Panc1 (cell line): ENCODE measurements around the gene SDCBP2.

Source experiments
- POLR2AphosphoS5 ChIP-seq: IDR thresholded peaks from 2 replicates; pipeline ENCODE4 v1.6.1; 2012; ENCODE audit warnings: mild to moderate bottlenecking, low read depth, low read length, moderate library complexity
- TCF7L2 ChIP-seq: IDR thresholded peaks from 2 replicates; pipeline ENCODE4 v1.6.1; 2011; ENCODE audit warnings: mild to moderate bottlenecking, low read depth, low read length, inconsistent platforms
- TF ChIP-seq, protein P1 (sequence below): fragments of 450-650 bp; IDR thresholded peaks from 2 replicates; pipeline ENCODE4 v1.5.1; 2017; ENCODE audit warnings: mild to moderate bottlenecking
- TF ChIP-seq, protein P2 (sequence below), 2 experiments: IDR thresholded peaks; 2 replicates each; pipeline ENCODE4 v1.6.1; 2011 to 2012; ENCODE audit warnings: low read depth in 2 of 2, control low read depth in 1 of 2, low read length in 1 of 2, mild to moderate bottlenecking in 1 of 2, moderate library complexity in 1 of 2; ENCODE audit not compliant: insufficient read depth in 1 of 2

DNA sequence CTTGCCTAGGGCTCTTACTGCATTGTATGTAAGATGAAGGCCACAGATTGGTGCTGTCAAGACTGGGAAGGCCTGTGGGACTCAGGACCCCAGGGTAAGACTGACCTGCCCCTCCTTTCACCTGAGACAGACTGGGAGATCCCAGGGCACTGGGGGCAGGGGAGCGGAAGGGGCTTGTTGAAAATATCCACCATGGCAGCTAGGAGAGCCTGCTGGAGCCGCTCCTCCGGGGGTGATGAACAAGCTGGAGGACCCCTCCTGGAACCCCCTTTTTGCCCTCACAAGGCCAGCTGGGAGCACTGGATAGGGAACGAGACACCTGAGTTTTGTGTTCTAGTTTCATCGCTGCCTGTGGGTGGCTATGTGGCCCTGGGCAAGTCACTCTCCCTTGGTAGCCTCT lies 9.2 kb upstream of the SDCBP2 start:
- TF ChIP-seq, protein P1, sequence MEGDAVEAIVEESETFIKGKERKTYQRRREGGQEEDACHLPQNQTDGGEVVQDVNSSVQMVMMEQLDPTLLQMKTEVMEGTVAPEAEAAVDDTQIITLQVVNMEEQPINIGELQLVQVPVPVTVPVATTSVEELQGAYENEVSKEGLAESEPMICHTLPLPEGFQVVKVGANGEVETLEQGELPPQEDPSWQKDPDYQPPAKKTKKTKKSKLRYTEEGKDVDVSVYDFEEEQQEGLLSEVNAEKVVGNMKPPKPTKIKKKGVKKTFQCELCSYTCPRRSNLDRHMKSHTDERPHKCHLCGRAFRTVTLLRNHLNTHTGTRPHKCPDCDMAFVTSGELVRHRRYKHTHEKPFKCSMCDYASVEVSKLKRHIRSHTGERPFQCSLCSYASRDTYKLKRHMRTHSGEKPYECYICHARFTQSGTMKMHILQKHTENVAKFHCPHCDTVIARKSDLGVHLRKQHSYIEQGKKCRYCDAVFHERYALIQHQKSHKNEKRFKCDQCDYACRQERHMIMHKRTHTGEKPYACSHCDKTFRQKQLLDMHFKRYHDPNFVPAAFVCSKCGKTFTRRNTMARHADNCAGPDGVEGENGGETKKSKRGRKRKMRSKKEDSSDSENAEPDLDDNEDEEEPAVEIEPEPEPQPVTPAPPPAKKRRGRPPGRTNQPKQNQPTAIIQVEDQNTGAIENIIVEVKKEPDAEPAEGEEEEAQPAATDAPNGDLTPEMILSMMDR, result no peak
- TF ChIP-seq POLR2AphosphoS5 (no peak), TCF7L2 (no peak)
- TF ChIP-seq, protein P2, sequence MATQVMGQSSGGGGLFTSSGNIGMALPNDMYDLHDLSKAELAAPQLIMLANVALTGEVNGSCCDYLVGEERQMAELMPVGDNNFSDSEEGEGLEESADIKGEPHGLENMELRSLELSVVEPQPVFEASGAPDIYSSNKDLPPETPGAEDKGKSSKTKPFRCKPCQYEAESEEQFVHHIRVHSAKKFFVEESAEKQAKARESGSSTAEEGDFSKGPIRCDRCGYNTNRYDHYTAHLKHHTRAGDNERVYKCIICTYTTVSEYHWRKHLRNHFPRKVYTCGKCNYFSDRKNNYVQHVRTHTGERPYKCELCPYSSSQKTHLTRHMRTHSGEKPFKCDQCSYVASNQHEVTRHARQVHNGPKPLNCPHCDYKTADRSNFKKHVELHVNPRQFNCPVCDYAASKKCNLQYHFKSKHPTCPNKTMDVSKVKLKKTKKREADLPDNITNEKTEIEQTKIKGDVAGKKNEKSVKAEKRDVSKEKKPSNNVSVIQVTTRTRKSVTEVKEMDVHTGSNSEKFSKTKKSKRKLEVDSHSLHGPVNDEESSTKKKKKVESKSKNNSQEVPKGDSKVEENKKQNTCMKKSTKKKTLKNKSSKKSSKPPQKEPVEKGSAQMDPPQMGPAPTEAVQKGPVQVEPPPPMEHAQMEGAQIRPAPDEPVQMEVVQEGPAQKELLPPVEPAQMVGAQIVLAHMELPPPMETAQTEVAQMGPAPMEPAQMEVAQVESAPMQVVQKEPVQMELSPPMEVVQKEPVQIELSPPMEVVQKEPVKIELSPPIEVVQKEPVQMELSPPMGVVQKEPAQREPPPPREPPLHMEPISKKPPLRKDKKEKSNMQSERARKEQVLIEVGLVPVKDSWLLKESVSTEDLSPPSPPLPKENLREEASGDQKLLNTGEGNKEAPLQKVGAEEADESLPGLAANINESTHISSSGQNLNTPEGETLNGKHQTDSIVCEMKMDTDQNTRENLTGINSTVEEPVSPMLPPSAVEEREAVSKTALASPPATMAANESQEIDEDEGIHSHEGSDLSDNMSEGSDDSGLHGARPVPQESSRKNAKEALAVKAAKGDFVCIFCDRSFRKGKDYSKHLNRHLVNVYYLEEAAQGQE (IDR thresholded peaks at IDR 0.05; ENCODE audit: insufficient read depth in 1 of 2, low read depth in 2 of 2, low read length in 1 of 2), result no peak
